Measurements from ENCODE around the gene MEF2A.
"Not testable (repeated sequence)": the region's sequence is repeated elsewhere in the genome, so short reads cannot be mapped to it uniquely, and the experiment has no call there.

Gene MEF2A

GRCh38 chr15:99734575-99734974, 168.8 kb downstream of the MEF2A start:
- intact Hi-C loops (cut with DNase I) = loop anchor here (10.0 kb wide), 3 partner anchors 170 to 480 kb away; partner anchors contain the start of genes LRRC28 and MEF2A

GRCh38 chr15:99735868-99736267, 170.1 kb downstream of the MEF2A start:
- no peak for DNase-seq
- intact Hi-C loops (cut with DNase I) = loop anchor here (10.0 kb wide), 3 partner anchors 171 to 481 kb away; partner anchors contain the start of genes LRRC28 and MEF2A

More at GRCh38 chr15:99734575-99734974, 168.8 kb downstream of the MEF2A start:
- DNase-seq = peak in 21 of 42 donors; percentile 18 to 72 (median 43)

DNA sequence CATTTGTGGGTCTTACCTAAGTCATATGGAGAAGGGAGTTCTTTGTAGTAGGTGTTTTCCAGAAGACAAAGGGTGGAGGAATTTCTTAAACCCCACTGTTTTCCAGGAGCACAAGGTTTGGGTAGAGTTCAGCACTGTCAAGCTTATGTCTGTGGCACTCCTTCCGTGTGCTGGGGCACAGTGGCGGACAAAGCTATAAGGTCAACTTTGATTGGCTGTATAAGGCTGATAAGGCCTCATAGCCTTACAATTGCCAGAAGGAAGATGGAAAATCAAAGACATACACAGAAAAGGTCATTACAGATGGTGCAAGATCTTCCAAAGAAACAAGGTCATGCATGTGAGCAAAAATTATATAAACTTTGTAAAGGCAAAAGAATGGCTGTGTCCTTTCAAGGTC, 170.9 kb downstream of the MEF2A start:
- DNase-seq = no peak
- intact Hi-C loops (cut with DNase I) = loop anchor here (10.0 kb wide), 3 partner anchors 172 to 482 kb away; partner anchors contain the start of genes LRRC28 and MEF2A

- DNase-seq = peak in 1 of 42 donors; percentile 15
- intact Hi-C loops (cut with DNase I) = loop anchor here (10.0 kb wide), 3 partner anchors 173 to 483 kb away; partner anchors contain the start of genes LRRC28 and MEF2A
Observed at GRCh38 chr15:99738021-99738847, 172.4 kb downstream of the MEF2A start.

GRCh38 chr15:99741835-99742234, 176.1 kb downstream of the MEF2A start:
- intact Hi-C loops (cut with DNase I) = no loop called here

GRCh38 chr15:99744142-99744541, 178.4 kb downstream of the MEF2A start:
- DNase-seq = peak in 2 of 42 donors; percentile 11 to 19
- intact Hi-C loops (cut with DNase I) = no loop called here

More at GRCh38 chr15:99741835-99742234, 176.1 kb downstream of the MEF2A start:
- peak in 1 of 42 donors; percentile 10 for DNase-seq

DNA sequence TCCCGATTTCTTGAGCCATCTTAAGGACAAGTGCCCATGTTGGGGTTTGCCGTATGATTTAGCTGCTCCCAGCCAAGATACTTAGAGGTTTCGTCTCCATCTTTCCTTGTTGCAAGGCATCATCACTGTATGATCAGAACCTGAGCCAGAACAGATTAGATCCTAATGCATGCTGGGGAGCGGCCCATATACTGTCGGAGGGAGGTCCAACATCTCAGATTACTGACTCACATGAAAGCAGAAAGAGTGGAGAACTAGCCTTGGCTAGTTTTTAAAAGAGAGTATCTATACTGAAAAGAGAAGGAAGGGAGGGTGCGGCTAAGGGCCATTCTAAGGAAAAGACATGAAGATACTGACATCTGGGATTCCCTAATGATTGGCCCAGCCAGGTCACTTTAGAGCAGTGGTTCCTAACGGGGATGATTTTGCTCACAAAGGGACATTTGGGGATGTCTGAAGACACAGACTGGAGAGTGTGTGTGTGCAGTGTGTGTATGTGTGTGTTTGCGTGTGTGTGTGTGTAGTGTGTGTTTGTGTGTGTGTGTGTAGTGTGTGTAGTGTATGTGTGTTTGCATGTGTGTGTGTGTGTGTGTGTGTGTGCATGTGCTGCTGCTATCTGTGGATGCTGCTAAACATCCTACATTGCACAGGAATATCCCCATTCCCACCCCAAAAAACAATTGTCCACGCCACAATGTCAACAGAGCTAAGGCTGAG, 179.7 kb downstream of the MEF2A start:
- intact Hi-C loops (cut with DNase I) = no loop called here
- peak in 1 of 42 donors; percentile 8 for DNase-seq

DNA sequence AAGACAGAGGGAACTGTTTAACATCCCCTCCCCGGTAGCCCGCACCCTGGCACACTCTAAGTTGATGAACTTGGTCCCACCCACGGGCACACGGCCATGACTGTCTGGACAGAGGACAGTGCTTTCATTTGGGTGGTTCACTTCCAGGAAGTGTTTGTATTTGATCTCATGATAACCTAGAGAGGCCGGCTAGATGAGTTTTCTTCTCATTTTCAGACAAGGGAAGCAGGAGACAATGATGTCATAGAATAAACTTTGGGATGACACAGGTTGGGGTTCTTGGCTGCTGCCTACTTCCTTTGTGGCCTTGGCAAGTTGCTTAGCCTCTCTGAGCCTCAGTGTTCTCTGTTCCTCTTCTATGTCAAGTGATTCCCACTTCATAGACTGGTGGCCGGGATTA, 183.6 kb downstream of the MEF2A start:
- peak in 2 of 42 donors; percentile 9 to 31 for DNase-seq

DNA sequence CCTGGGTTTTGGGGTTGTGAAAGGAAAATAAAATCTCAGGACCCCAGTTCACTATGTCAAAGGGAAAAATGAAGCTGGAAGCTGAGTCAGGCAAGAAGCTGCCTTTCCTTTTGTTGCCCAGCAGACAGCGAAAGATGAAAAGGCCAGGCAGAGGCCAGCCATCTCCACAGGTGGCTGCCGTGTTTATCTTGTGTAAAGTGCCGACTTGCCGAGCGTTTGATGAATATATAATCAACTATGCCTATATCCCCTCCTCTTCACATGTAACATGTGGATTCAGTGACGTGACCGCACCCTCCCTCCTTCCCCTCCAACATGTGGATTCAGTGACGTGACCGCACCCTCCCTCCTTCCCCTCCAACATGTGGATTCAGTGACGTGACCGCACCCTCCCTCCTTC, 184.5 kb downstream of the MEF2A start:
- DNase-seq; intact Hi-C loops (cut with DNase I): not testable (repeated sequence)

More for the DNA sequence above, 183.6 kb downstream of the MEF2A start:
- intact Hi-C loops (cut with DNase I) = no loop called here

GRCh38 chr15:99752556-99752955, 186.8 kb downstream of the MEF2A start:
- no peak for DNase-seq
- intact Hi-C loops (cut with DNase I) = no loop called here

GRCh38 chr15:99753066-99753465, 187.3 kb downstream of the MEF2A start:
- no peak for DNase-seq
- intact Hi-C loops (cut with DNase I) = no loop called here

GRCh38 chr15:99755692-99756409, 190.1 kb downstream of the MEF2A start:
- peak in 38 of 42 donors; percentile 19 to 85 (median 48) for DNase-seq
- intact Hi-C loops (cut with DNase I) = no loop called here

DNA sequence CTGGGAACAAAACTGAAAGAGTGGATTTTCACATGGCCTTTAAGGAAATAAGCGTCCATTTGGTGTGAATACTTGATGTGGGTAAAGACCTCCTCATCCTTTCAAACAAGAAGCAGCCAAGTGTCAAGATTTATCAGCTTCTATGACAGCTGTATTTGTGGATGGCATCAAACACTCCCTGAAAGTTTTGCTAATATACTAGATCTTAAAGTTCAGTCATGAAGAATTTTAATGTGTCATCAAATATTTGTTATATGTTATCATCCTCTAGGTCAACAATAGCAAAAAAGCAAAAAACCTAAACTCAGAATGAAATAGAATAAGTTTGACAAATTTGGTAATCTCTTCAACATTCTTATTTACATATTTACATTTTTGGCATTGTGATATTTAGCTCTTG, 196.5 kb downstream of the MEF2A start:
- intact Hi-C loops (cut with DNase I) = no loop called here
- no peak for DNase-seq

DNA sequence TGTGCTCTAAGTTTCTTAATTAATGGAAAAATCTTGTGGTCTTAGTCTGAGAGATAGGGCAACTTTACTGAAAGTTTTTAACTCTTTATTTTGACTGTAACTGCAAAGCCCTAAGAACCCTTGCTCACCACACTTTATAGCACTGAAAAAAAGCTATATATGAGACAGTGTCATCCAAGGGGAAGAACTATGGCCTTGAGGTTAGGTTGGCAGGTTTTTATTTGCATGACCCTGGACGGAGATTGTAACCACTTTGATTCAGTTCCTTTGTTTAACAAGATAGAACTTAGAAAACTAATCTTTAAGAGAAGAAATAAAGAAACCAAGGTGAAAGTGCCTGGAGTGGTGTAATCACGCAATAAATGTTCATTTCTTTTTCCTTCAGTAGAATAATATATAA, 198.0 kb downstream of the MEF2A start:
- intact Hi-C loops (cut with DNase I) = no loop called here
- no peak for DNase-seq

DNA sequence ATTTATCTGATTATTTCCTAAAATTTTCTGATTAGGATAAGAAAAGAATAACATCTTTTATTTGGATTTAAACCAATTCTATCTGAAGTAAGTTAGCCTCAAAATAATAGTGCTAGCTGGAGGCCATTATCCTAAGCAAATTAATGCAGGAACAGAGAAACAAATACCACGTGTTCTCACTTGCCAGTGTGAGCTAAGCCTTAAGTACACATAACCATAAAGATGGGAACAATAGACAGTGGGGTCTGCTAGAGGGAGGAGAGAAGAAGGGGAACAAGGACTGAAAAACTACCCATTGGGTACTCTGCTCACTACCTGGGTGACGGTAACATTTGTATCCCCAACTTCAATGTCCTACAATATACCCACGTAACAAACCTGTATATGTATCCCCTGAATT, 198.7 kb downstream of the MEF2A start:
- DNase-seq = no peak
- intact Hi-C loops (cut with DNase I) = no loop called here

All from head of caudate nucleus (tissue), 42 donors.